Effector memory CD8-positive, alpha-beta T cell (primary cell): ENCODE results near the gene GHR.
"Not testable (repeated sequence)": the region's sequence is repeated elsewhere in the genome, so short reads cannot be mapped to it uniquely, and the experiment has no call there.

Experiments
- ATAC-seq: fragments of 150-1000 bp; cut with Tn5 transposase; replicated peaks from 2 replicates; pipeline ENCODE4 v1.10.0; 2021; ENCODE audit warnings: mild to moderate bottlenecking, moderate library complexity
- DNase-seq, 3 experiments: peaks; one replicate each; pipeline ENCODE4 v3.0.0; 2021
- H3K27ac Mint-ChIP-seq, 2 donors: one replicate each; pipeline ENCODE4 v1.8.0; 2022; ENCODE audit warnings: mild to moderate bottlenecking in 2 of 2, mixed read lengths in 2 of 2, moderate library complexity in 2 of 2
- H3K27me3 Mint-ChIP-seq, 2 donors: one replicate each; pipeline ENCODE4 v1.8.0; 2022; ENCODE audit warnings: mixed read lengths in 2 of 2
- H3K36me3 Mint-ChIP-seq: one replicate; pipeline ENCODE4 v1.8.0; 2022; ENCODE audit warnings: mild to moderate bottlenecking, moderate library complexity, mixed read lengths; ENCODE audit not compliant: insufficient read depth
- H3K4me1 Mint-ChIP-seq, 2 donors: one replicate each; pipeline ENCODE4 v1.8.0; 2022; ENCODE audit warnings: low read depth in 2 of 2, mixed read lengths in 2 of 2
- H3K4me3 Mint-ChIP-seq, 2 donors: one replicate each; pipeline ENCODE4 v1.8.0; 2022; ENCODE audit warnings: mild to moderate bottlenecking in 2 of 2, mixed read lengths in 2 of 2, moderate library complexity in 2 of 2
- H3K9me3 Mint-ChIP-seq, 2 donors: one replicate each; pipeline ENCODE4 v1.8.0; 2022; ENCODE audit warnings: mixed read lengths in 2 of 2

GHR gene

GRCh38 chr5:42641336-42642005 is 218.2 kb downstream of the GHR start:
- no peaks in the 10 kb centered on the region for H3K9me3 Mint-ChIP-seq
- no peaks in the 10 kb centered on the region for H3K4me1 Mint-ChIP-seq
- H3K27ac Mint-ChIP-seq = no peak overlapping the region
- no peak for DNase-seq
- ATAC-seq = no peak
- H3K36me3 Mint-ChIP-seq = no peaks in the 10 kb centered on the region
- no peak overlapping the region for H3K4me3 Mint-ChIP-seq
- peaks cover 45 to 57% of the 10 kb centered on the region in 2 donors for H3K27me3 Mint-ChIP-seq

DNA sequence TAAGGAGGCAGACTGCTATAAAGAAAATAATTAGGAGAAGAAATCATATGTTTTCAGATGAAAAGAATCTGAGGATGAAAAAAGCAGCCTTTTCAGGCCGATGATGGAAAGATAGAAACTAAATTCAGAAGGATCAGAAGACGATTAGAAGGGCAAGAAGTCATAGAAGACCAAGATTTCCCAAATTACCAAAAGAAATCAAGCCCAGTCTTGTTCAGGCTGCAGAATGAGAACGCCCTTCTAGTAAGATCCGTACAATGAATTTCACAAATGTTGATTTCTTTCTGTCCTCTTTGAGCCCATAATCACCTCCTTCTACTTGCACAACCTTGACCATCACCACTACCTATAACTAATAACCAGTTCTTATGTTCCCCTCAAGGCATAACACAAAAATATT is 218.8 kb downstream of the GHR start:
- H3K36me3 Mint-ChIP-seq = no peaks in the 10 kb centered on the region
- no peak overlapping the region for H3K27ac Mint-ChIP-seq
- no peak overlapping the region for H3K4me3 Mint-ChIP-seq
- DNase-seq (no peak), ATAC-seq (no peak)
- no peaks in the 10 kb centered on the region for H3K4me1 Mint-ChIP-seq
- peaks cover 45 to 57% of the 10 kb centered on the region in 2 donors for H3K27me3 Mint-ChIP-seq
- H3K9me3 Mint-ChIP-seq = no peaks in the 10 kb centered on the region

DNA sequence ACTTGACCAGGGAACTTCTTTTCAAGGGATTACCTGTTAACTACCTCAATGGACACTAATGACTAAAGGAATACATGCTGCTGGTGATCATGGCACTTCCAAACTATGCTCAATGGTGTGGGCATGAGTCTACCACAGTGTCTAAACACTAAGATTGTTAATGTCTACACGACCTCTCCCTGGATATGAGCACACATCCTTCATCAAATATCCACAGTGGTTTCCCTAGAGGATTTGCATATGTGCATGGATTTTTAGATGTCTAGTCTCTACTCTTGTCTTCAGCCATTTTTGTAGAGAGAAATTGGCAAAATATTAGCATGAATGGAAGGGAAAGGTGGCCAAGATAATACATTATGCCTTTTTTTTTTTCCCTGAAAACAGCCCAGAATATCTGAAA is 220.1 kb downstream of the GHR start:
- H3K4me1 Mint-ChIP-seq = no peaks in the 10 kb centered on the region
- DNase-seq (no peak), ATAC-seq (no peak)
- H3K9me3 Mint-ChIP-seq = no peaks in the 10 kb centered on the region
- no peak overlapping the region for H3K4me3 Mint-ChIP-seq
- H3K27ac Mint-ChIP-seq = no peak overlapping the region
- H3K27me3 Mint-ChIP-seq = peaks cover 40 to 50% of the 10 kb centered on the region in 2 donors
- no peaks in the 10 kb centered on the region for H3K36me3 Mint-ChIP-seq

DNA sequence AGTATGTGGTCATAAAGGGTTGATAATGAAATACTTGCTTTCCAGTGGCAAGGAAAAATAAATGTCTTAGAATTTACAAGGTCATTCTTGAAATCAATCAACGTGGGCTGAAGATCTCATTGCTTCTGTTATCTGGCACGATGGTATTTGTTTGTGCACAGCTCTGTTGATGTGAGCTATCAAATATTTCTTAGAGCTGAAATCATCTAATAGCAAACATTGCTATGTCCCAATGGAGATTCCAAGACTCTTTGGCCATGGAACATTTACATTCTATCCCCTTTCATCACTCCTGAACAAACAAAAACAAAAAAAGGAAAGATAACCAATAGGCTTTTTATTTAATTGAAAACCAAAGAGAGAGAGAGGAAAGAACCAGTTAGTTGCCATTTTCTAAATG is 221.9 kb downstream of the GHR start:
- no peak overlapping the region for H3K27ac Mint-ChIP-seq
- DNase-seq = no peak
- H3K9me3 Mint-ChIP-seq = no peaks in the 10 kb centered on the region
- no peaks in the 10 kb centered on the region for H3K4me1 Mint-ChIP-seq
- no peak for ATAC-seq
- peaks cover 32 to 41% of the 10 kb centered on the region in 2 donors for H3K27me3 Mint-ChIP-seq
- no peak overlapping the region for H3K4me3 Mint-ChIP-seq
- H3K36me3 Mint-ChIP-seq = no peaks in the 10 kb centered on the region

DNA sequence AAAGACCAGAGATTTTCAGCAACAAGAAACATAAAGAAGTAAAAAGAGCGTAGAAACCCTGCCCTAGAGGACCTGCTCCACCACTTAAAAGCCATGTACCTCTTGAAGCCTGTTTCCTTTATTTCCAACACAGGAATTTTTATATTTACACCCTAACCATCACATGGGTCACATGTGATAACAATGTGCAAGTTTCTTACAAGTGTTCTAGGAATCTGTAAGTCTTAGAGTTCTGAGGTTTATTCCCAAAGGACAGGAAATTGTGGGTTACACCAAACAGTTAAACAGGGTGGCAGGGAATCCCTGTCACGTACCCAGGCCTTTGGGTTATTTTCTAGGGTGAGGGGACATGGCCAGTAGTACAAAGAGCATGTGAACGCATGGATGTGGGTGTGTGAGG is 224.8 kb downstream of the GHR start:
- no peak for ATAC-seq
- Mint-ChIP-seq H3K36me3 (no peaks in the 10 kb centered on the region), H3K4me1 (no peaks in the 10 kb centered on the region), H3K9me3 (no peaks in the 10 kb centered on the region), H3K27me3 (peaks cover 12 to 28% of the 10 kb centered on the region in 2 donors), H3K4me3 (no peak overlapping the region), H3K27ac (no peak overlapping the region)
- no peak for DNase-seq

DNA sequence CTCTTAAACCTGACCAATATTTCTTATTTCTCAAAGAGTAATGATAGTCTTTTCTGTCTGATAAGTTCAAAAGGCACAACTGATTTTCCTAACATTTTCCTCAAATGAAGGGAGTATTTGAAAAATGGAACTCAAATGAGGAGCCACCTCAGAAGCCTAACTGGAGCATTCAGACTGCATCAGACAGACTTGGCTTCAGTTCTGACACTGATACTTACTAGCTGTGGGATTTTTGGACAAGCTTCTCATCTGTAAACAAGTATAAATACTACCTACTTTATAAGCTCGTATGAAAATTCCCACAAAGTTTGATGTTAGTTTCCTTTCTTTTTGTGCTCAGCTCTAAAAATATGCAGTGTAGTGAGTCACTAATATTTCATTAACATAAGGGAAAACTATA is 225.7 kb downstream of the GHR start:
- ATAC-seq (no peak), DNase-seq (no peak)
- no peaks in the 10 kb centered on the region for H3K36me3 Mint-ChIP-seq
- no peak overlapping the region for H3K27ac Mint-ChIP-seq
- no peak overlapping the region for H3K4me3 Mint-ChIP-seq
- H3K4me1 Mint-ChIP-seq = no peaks in the 10 kb centered on the region
- H3K9me3 Mint-ChIP-seq = no peaks in the 10 kb centered on the region
- H3K27me3 Mint-ChIP-seq = peaks cover 11 to 21% of the 10 kb centered on the region in 2 donors

GRCh38 chr5:42650084-42650483 is 226.8 kb downstream of the GHR start:
- ATAC-seq (no peak), DNase-seq (no peak)
- Mint-ChIP-seq H3K9me3 (no peaks in the 10 kb centered on the region), H3K27me3 (peaks cover 7 to 20% of the 10 kb centered on the region in 2 donors), H3K4me3 (no peak overlapping the region), H3K27ac (no peak overlapping the region), H3K36me3 (no peaks in the 10 kb centered on the region), H3K4me1 (no peaks in the 10 kb centered on the region)

- Mint-ChIP-seq H3K4me3 (no peak overlapping the region), H3K4me1 (peaks cover 3 to 4% of the 10 kb centered on the region in 2 donors), H3K36me3 (no peaks in the 10 kb centered on the region), H3K9me3 (no peaks in the 10 kb centered on the region), H3K27me3 (peaks cover 7 to 24% of the 10 kb centered on the region in 2 donors), H3K27ac (no peak overlapping the region)
- ATAC-seq = no peak
- no peak for DNase-seq
These were observed 230.5 kb downstream of the GHR start for GRCh38 chr5:42653705-42654104.

DNA sequence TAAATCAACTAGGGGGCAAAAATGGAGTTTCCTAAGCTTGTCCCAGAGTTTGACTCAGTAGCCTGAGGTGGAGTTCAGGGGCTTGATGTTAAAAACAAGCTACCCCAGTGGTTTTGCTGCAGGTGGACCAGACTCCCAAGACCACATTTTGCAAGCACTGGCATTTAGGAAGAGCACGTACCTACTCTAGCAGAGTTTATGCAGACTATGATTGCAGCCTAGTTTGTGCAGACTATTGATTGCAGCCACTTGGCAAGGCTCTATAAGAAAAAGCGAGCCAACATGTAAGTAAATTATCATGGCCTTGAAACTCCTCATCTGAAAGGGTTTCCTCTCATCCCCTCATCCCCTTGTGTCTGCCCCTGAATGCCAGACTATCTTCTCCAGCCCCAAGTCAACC is 231.4 kb downstream of the GHR start:
- Mint-ChIP-seq H3K36me3 (no peaks in the 10 kb centered on the region), H3K4me1 (peaks cover 3 to 4% of the 10 kb centered on the region in 2 donors), H3K27ac (no peak overlapping the region), H3K4me3 (no peak overlapping the region), H3K9me3 (no peaks in the 10 kb centered on the region), H3K27me3 (peaks cover 15 to 33% of the 10 kb centered on the region in 2 donors)
- DNase-seq (no peak), ATAC-seq (no peak)

GRCh38 chr5:42655982-42656650 is 232.9 kb downstream of the GHR start:
- Mint-ChIP-seq H3K9me3 (peaks cover 0 to 2% of the 10 kb centered on the region in 2 donors), H3K27ac (peak overlapping the region in 1 of 2 donors; percentile 5), H3K4me3 (peak overlapping the region; percentile 24 to 38), H3K27me3 (peaks cover 22 to 43% of the 10 kb centered on the region in 2 donors), H3K4me1 (peaks cover 3 to 4% of the 10 kb centered on the region in 2 donors), H3K36me3 (no peaks in the 10 kb centered on the region)
- DNase-seq (no peak), ATAC-seq (no peak)

DNA sequence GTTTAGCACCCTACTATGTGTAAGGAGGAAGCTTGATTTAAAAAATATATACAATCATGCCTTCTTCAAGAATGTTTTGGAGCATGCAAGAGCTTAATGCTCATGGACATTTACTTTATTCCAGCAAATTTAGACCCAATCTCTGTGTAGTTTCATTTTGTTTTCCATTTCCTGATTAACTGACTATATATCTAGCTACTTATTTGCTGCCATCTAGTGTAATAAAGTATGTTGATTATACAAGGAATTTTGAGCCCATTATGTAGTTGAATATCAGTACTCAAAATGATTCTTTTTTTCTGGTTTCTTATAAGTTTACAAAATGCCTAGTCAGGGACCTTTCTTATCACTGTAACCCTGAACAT is 233.4 kb downstream of the GHR start:
- H3K27me3 Mint-ChIP-seq = peaks cover 23 to 48% of the 10 kb centered on the region in 2 donors
- ATAC-seq (no peak), DNase-seq (no peak)
- peaks cover 3 to 4% of the 10 kb centered on the region in 2 donors for H3K4me1 Mint-ChIP-seq
- no peaks in the 10 kb centered on the region for H3K36me3 Mint-ChIP-seq
- no peak overlapping the region for H3K27ac Mint-ChIP-seq
- H3K4me3 Mint-ChIP-seq = peak overlapping the region; percentile 24 to 38
- peaks cover 0 to 2% of the 10 kb centered on the region in 2 donors for H3K9me3 Mint-ChIP-seq

- H3K27me3 Mint-ChIP-seq = peaks cover 28 to 47% of the 10 kb centered on the region in 2 donors
- not testable (repeated sequence) for ATAC-seq, H3K36me3 Mint-ChIP-seq, H3K4me3 Mint-ChIP-seq, H3K27ac Mint-ChIP-seq, H3K4me1 Mint-ChIP-seq, DNase-seq, H3K9me3 Mint-ChIP-seq
These were observed 236.6 kb downstream of the GHR start for GRCh38 chr5:42659869-42660268.

DNA sequence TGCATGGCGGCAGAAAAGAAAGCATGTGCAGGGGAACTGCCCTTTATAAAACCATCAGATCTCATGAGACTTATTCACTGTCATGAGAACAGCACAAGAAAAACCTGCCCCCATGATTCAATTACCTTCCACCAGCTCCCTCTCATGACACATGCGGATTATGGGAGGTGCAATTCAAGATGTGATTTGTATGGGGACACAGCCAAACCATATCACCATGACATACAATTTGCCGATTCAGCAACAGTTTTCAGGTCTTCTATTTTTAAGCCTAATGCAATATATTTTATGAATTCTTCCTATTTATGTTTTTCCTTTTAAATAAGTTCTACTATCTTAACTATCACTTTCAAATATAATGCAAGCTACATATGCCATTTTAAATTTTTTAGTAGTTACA is 242.6 kb downstream of the GHR start:
- DNase-seq (no peak), ATAC-seq (no peak)
- Mint-ChIP-seq H3K9me3 (peaks cover 0 to 2% of the 10 kb centered on the region in 2 donors), H3K27me3 (peaks cover 32 to 40% of the 10 kb centered on the region in 2 donors), H3K4me1 (no peaks in the 10 kb centered on the region), H3K36me3 (no peaks in the 10 kb centered on the region), H3K4me3 (no peak overlapping the region), H3K27ac (no peak overlapping the region)

DNA sequence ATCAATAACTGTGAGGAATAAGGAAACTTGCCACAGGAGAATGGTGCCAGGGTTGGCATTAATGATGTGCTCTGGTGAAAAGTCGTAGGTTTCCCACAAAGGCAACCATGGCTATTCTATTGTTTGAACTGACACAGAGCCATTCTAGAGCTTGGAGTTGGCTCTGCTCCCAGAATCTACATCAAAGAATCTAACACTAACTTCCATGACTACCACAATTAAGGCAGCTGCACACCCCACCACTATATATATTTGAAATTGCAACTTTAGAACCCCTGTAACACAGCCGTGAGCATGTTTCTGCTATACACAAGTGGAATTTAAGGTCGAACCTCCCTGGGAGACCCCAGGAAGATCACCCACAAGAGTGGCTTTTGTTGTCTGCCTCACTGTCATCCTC is 243.6 kb downstream of the GHR start:
- Mint-ChIP-seq H3K27me3 (peaks cover 28 to 31% of the 10 kb centered on the region in 2 donors), H3K4me3 (no peak overlapping the region), H3K9me3 (no peaks in the 10 kb centered on the region), H3K27ac (no peak overlapping the region), H3K36me3 (no peaks in the 10 kb centered on the region), H3K4me1 (no peaks in the 10 kb centered on the region)
- DNase-seq (no peak), ATAC-seq (no peak)
